WTC11 (cell line): ENCODE results near the gene CFAP20DC. TPM values are rescaled to one million over a fixed set of nuclear protein-coding genes. Genes with fewer than 3 reads are reported as not detected.

ENCODE experiments used
- ATAC-seq: fragments of 200-7000 bp; cut with Tn5 transposase; 2 replicates; pipeline ENCODE4 v1.10.0; 2021; ENCODE audit warnings: mild to moderate bottlenecking, moderate library complexity
- CTCF ChIA-PET: fragments of 300-600 bp; sonication (Branson Sonifier 250); formaldehyde crosslinking; loops from one replicate; lab custom pipeline; 2021; ENCODE audit warnings: antibody characterized with exemption; lab: Charles Lee
- POLR2A ChIA-PET: fragments of 350-600 bp; sonication (Branson Sonifier 250); formaldehyde crosslinking; loops from one replicate; lab custom pipeline; 2021; ENCODE audit warnings: antibody characterized with exemption; lab: Charles Lee
- DNase-seq: peaks from one replicate; pipeline ENCODE4 v3.0.0; 2021; ENCODE audit warnings: low spot score
- H3K27ac Mint-ChIP-seq: 2 replicates; pipeline ENCODE4 v1.8.0; 2021; ENCODE audit warnings: mixed read lengths
- H3K27me3 Mint-ChIP-seq: 2 replicates; pipeline ENCODE4 v1.8.0; 2021; ENCODE audit warnings: low read depth, mild to moderate bottlenecking, moderate library complexity, mixed read lengths
- H3K36me3 Mint-ChIP-seq: 2 replicates; pipeline ENCODE4 v1.8.0; 2021; ENCODE audit warnings: mixed read lengths
- H3K4me1 Mint-ChIP-seq: 2 replicates; pipeline ENCODE4 v1.8.0; 2022; ENCODE audit warnings: mixed read lengths
- H3K4me3 Mint-ChIP-seq: 2 replicates; pipeline ENCODE4 v1.8.0; 2021; ENCODE audit warnings: mild to moderate bottlenecking, moderate library complexity, mixed read lengths
- H3K9me3 Mint-ChIP-seq: 2 replicates; pipeline ENCODE4 v1.8.0; 2021; ENCODE audit warnings: mixed read lengths
- EMX1 ChIP-seq: fragments of 250-450 bp; sonication (Bioruptor Pico); IDR thresholded peaks from 2 replicates; pipeline ENCODE4 v1.8.0; 2021; ENCODE audit warnings: mild to moderate bottlenecking
- FOXK1 ChIP-seq: sonication (generic); formaldehyde crosslinking; IDR thresholded peaks from 2 replicates; pipeline ENCODE4 v1.8.0; 2022; ENCODE audit warnings: mild to moderate bottlenecking, moderate library complexity, missing genetic modification reagents
- OVOL2 ChIP-seq: fragments of 250-450 bp; sonication (Bioruptor Pico); IDR thresholded peaks from 2 replicates; pipeline ENCODE4 v1.9.0; 2021; ENCODE audit warnings: mild to moderate bottlenecking, borderline replicate concordance
- PRDM15 ChIP-seq: sonication (generic); formaldehyde crosslinking; IDR thresholded peaks from 2 replicates; pipeline ENCODE4 v1.8.0; 2022; ENCODE audit warnings: missing genetic modification reagents
- RELA ChIP-seq: sonication (generic); formaldehyde crosslinking; IDR thresholded peaks from 2 replicates; pipeline ENCODE4 v1.8.1; 2022; ENCODE audit warnings: missing genetic modification reagents, mild to moderate bottlenecking, borderline replicate concordance
- SMAD3 ChIP-seq: sonication (generic); formaldehyde crosslinking; IDR thresholded peaks from 2 replicates; pipeline ENCODE4 v1.8.0; 2022; ENCODE audit warnings: missing genetic modification reagents, mild to moderate bottlenecking, borderline replicate concordance
- SMAD4 ChIP-seq: sonication (generic); formaldehyde crosslinking; IDR thresholded peaks from 2 replicates; pipeline ENCODE4 v1.8.0; 2022; ENCODE audit warnings: mild to moderate bottlenecking, missing genetic modification reagents
- SOX15 ChIP-seq: fragments of 250-450 bp; sonication (Bioruptor Pico); IDR thresholded peaks from 2 replicates; pipeline ENCODE4 v1.9.0; 2021; ENCODE audit warnings: mild to moderate bottlenecking
- SP1 ChIP-seq: sonication (generic); formaldehyde crosslinking; conservative IDR thresholded peaks from 2 replicates; pipeline ENCODE4 v1.8.1; 2022; ENCODE audit warnings: missing genetic modification reagents
- ZNF317 ChIP-seq: sonication (generic); formaldehyde crosslinking; IDR thresholded peaks from 2 replicates; pipeline ENCODE4 v1.8.1; 2023; ENCODE audit warnings: low read depth, mild to moderate bottlenecking, moderate library complexity, missing genetic modification reagents, borderline replicate concordance
- ZNF396 ChIP-seq: fragments of 250-450 bp; sonication (Bioruptor Pico); IDR thresholded peaks from 2 replicates; pipeline ENCODE4 v1.8.0; 2021; ENCODE audit warnings: mild to moderate bottlenecking, moderate library complexity, borderline replicate concordance
- total RNA-seq: library from RNA; stranded (reverse); gene quantifications from 3 replicates; pipeline ENCODE4 v1.2.3, GENCODE V29; 2021
- TF ChIP-seq, protein P1 (sequence below): sonication (generic); formaldehyde crosslinking; IDR thresholded peaks from 2 replicates; pipeline ENCODE4 v1.8.1; 2023; ENCODE audit warnings: mild to moderate bottlenecking, missing genetic modification reagents
- TF ChIP-seq, protein P2 (sequence below): sonication (generic); formaldehyde crosslinking; IDR thresholded peaks from 2 replicates; pipeline ENCODE4 v1.8.1; 2023; ENCODE audit warnings: mild to moderate bottlenecking, moderate library complexity, missing genetic modification reagents
- TF ChIP-seq, protein P3 (sequence below): fragments of 200-600 bp; IDR thresholded peaks from 2 replicates; pipeline ENCODE4 v1.8.0; 2022; ENCODE audit warnings: antibody characterized with exemption
- TF ChIP-seq, protein P4 (sequence below): sonication (generic); formaldehyde crosslinking; IDR thresholded peaks from 2 replicates; pipeline ENCODE4 v1.8.1; 2022; ENCODE audit warnings: mild to moderate bottlenecking, moderate library complexity, missing genetic modification reagents
- TF ChIP-seq, protein P5 (sequence below): sonication (generic); formaldehyde crosslinking; IDR thresholded peaks from 2 replicates; pipeline ENCODE4 v1.8.1; 2022; ENCODE audit warnings: low read depth, missing genetic modification reagents, borderline replicate concordance
- TF ChIP-seq, protein P6 (sequence below): sonication (generic); formaldehyde crosslinking; conservative IDR thresholded peaks from 2 replicates; pipeline ENCODE4 v1.8.1; 2022; ENCODE audit warnings: mild to moderate bottlenecking, missing genetic modification reagents

CFAP20DC gene
- total RNA-seq, 1 experiment from 2014 or later = 4.9 TPM

- no peak overlapping the region for H3K27ac Mint-ChIP-seq
- DNase-seq (no peak), ATAC-seq (no peak)
- H3K4me1 Mint-ChIP-seq = peaks cover 25% of the 10 kb centered on the region
- TF ChIP-seq SMAD4 (CRISPR knock-in tag) (no peak), FOXK1 (no peak), PRDM15 (no peak), EMX1 (CRISPR knock-in tag) (no peak), SOX15 (CRISPR knock-in tag) (no peak), RELA (CRISPR knock-in tag) (no peak), ZNF396 (CRISPR knock-in tag) (no peak), SMAD3 (CRISPR knock-in tag) (no peak), SP1 (CRISPR knock-in tag) (no peak), ZNF317 (CRISPR knock-in tag) (no peak), OVOL2 (CRISPR knock-in tag) (no peak)
- TF ChIP-seq, protein P1, sequence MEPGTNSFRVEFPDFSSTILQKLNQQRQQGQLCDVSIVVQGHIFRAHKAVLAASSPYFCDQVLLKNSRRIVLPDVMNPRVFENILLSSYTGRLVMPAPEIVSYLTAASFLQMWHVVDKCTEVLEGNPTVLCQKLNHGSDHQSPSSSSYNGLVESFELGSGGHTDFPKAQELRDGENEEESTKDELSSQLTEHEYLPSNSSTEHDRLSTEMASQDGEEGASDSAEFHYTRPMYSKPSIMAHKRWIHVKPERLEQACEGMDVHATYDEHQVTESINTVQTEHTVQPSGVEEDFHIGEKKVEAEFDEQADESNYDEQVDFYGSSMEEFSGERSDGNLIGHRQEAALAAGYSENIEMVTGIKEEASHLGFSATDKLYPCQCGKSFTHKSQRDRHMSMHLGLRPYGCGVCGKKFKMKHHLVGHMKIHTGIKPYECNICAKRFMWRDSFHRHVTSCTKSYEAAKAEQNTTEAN = no peak
- TF ChIP-seq, protein P2, sequence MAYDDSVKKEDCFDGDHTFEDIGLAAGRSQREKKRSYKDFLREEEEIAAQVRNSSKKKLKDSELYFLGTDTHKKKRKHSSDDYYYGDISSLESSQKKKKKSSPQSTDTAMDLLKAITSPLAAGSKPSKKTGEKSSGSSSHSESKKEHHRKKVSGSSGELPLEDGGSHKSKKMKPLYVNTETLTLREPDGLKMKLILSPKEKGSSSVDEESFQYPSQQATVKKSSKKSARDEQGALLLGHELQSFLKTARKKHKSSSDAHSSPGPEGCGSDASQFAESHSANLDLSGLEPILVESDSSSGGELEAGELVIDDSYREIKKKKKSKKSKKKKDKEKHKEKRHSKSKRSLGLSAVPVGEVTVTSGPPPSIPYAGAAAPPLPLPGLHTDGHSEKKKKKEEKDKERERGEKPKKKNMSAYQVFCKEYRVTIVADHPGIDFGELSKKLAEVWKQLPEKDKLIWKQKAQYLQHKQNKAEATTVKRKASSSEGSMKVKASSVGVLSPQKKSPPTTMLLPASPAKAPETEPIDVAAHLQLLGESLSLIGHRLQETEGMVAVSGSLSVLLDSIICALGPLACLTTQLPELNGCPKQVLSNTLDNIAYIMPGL (CRISPR knock-in tag) = no peak
- TF ChIP-seq, protein P3, sequence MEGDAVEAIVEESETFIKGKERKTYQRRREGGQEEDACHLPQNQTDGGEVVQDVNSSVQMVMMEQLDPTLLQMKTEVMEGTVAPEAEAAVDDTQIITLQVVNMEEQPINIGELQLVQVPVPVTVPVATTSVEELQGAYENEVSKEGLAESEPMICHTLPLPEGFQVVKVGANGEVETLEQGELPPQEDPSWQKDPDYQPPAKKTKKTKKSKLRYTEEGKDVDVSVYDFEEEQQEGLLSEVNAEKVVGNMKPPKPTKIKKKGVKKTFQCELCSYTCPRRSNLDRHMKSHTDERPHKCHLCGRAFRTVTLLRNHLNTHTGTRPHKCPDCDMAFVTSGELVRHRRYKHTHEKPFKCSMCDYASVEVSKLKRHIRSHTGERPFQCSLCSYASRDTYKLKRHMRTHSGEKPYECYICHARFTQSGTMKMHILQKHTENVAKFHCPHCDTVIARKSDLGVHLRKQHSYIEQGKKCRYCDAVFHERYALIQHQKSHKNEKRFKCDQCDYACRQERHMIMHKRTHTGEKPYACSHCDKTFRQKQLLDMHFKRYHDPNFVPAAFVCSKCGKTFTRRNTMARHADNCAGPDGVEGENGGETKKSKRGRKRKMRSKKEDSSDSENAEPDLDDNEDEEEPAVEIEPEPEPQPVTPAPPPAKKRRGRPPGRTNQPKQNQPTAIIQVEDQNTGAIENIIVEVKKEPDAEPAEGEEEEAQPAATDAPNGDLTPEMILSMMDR = no peak
- TF ChIP-seq, protein P4, sequence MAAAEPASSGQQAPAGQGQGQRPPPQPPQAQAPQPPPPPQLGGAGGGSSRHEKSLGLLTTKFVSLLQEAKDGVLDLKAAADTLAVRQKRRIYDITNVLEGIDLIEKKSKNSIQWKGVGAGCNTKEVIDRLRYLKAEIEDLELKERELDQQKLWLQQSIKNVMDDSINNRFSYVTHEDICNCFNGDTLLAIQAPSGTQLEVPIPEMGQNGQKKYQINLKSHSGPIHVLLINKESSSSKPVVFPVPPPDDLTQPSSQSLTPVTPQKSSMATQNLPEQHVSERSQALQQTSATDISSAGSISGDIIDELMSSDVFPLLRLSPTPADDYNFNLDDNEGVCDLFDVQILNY (CRISPR knock-in tag) = no peak
- TF ChIP-seq, protein P5, sequence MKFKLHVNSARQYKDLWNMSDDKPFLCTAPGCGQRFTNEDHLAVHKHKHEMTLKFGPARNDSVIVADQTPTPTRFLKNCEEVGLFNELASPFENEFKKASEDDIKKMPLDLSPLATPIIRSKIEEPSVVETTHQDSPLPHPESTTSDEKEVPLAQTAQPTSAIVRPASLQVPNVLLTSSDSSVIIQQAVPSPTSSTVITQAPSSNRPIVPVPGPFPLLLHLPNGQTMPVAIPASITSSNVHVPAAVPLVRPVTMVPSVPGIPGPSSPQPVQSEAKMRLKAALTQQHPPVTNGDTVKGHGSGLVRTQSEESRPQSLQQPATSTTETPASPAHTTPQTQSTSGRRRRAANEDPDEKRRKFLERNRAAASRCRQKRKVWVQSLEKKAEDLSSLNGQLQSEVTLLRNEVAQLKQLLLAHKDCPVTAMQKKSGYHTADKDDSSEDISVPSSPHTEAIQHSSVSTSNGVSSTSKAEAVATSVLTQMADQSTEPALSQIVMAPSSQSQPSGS (CRISPR knock-in tag) = no peak
- TF ChIP-seq, protein P6, sequence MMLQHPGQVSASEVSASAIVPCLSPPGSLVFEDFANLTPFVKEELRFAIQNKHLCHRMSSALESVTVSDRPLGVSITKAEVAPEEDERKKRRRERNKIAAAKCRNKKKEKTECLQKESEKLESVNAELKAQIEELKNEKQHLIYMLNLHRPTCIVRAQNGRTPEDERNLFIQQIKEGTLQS (CRISPR knock-in tag) = no peak
- no peaks in the 10 kb centered on the region; the same call in 1 of the 2 replicates for H3K27me3 Mint-ChIP-seq
- peaks cover 17% of the 10 kb centered on the region for H3K9me3 Mint-ChIP-seq
- ChIA-PET CTCF (no interaction called here), POLR2A (no interaction called here)
- H3K36me3 Mint-ChIP-seq = no peaks in the 10 kb centered on the region
- H3K4me3 Mint-ChIP-seq = no peak overlapping the region
Measured at GRCh38 chr3:58953288-58953687, 96.5 kb downstream of the CFAP20DC start.
